Measurements from ENCODE around the gene CFAP61. TPM values are rescaled to one million over a fixed set of nuclear protein-coding genes. Genes with fewer than 3 reads are reported as not detected.

CFAP61 gene
- total and polyA plus RNA-seq, 2 experiments from 2014 or later, result 0.21 TPM; not detected in 1

DNA sequence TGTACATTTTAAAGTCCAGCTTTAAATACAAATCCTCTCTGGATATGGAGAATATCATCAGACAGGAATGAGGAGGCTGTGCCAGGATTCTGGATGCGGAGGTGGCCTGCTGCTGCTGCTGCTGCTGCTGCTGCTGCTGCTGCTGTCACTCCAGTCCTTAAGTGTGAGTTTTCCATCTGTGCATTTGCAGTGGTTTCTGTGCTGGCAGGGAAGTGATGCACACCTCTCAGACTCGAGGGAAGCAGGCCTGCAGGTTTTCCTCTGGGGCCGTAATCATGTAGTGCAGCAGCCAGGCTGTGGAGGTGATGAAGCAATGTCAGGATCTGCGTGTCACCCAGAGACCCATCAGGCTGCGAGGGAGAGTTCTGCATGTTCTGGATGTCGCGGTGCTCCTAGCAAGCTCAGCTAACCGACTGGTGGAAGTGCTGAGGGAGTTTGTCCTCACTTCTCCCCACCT lies 32.0 kb downstream of the CFAP61 start (continued):
- TF ChIP-seq, protein P1, sequence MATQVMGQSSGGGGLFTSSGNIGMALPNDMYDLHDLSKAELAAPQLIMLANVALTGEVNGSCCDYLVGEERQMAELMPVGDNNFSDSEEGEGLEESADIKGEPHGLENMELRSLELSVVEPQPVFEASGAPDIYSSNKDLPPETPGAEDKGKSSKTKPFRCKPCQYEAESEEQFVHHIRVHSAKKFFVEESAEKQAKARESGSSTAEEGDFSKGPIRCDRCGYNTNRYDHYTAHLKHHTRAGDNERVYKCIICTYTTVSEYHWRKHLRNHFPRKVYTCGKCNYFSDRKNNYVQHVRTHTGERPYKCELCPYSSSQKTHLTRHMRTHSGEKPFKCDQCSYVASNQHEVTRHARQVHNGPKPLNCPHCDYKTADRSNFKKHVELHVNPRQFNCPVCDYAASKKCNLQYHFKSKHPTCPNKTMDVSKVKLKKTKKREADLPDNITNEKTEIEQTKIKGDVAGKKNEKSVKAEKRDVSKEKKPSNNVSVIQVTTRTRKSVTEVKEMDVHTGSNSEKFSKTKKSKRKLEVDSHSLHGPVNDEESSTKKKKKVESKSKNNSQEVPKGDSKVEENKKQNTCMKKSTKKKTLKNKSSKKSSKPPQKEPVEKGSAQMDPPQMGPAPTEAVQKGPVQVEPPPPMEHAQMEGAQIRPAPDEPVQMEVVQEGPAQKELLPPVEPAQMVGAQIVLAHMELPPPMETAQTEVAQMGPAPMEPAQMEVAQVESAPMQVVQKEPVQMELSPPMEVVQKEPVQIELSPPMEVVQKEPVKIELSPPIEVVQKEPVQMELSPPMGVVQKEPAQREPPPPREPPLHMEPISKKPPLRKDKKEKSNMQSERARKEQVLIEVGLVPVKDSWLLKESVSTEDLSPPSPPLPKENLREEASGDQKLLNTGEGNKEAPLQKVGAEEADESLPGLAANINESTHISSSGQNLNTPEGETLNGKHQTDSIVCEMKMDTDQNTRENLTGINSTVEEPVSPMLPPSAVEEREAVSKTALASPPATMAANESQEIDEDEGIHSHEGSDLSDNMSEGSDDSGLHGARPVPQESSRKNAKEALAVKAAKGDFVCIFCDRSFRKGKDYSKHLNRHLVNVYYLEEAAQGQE (IDR thresholded peaks at IDR 0.05; ENCODE audit: unreplicated experiment), result no peak
- no peak for TF ChIP-seq POLR2AphosphoS5 (IDR thresholded peaks at IDR 0.05; ENCODE audit: low read depth)
- TF ChIP-seq, protein P2, sequence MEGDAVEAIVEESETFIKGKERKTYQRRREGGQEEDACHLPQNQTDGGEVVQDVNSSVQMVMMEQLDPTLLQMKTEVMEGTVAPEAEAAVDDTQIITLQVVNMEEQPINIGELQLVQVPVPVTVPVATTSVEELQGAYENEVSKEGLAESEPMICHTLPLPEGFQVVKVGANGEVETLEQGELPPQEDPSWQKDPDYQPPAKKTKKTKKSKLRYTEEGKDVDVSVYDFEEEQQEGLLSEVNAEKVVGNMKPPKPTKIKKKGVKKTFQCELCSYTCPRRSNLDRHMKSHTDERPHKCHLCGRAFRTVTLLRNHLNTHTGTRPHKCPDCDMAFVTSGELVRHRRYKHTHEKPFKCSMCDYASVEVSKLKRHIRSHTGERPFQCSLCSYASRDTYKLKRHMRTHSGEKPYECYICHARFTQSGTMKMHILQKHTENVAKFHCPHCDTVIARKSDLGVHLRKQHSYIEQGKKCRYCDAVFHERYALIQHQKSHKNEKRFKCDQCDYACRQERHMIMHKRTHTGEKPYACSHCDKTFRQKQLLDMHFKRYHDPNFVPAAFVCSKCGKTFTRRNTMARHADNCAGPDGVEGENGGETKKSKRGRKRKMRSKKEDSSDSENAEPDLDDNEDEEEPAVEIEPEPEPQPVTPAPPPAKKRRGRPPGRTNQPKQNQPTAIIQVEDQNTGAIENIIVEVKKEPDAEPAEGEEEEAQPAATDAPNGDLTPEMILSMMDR (conservative IDR thresholded peaks at IDR 0.05; ENCODE audit: low read depth in 2 of 2), result no peak

DNA sequence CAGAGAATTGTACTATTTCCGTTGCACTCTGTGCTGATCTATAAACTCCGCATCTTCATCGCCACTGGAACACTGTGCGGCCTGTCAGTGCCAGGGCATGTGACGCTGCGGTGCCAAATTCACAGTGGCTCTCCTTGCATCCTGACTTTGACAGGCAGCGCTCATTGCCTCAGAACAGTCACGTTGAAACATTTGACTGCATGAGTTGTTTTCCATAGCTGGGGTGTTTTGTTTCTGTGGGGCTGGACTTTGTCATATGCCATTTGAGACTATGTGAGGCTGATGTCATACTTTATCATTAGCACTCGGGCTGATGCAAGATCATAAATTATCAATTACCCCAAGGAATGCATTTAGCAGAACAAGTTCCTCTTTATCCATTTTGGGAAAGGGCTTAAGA lies 32.7 kb downstream of the CFAP61 start:
- H3K9me2 ChIP-seq (ENCODE audit: insufficient read depth), result no peaks in the 10 kb centered on the region
- no peaks in the 10 kb centered on the region for H3K79me2 ChIP-seq (replicated peaks; ENCODE audit: insufficient read depth)
- no peaks in the 10 kb centered on the region for H3K36me3 ChIP-seq (ENCODE audit: insufficient read depth)
- ATAC-seq (no peak), DNase-seq (ENCODE audit: low spot score) (no peak)
- no peak overlapping the region for H3K27ac ChIP-seq (ENCODE audit: low read depth)
- H3K36me3 Mint-ChIP-seq (ENCODE audit: low read depth), result no peaks in the 10 kb centered on the region
- no peak overlapping the region for H3K27ac Mint-ChIP-seq
- no peaks in the 10 kb centered on the region for H3K9me3 Mint-ChIP-seq
- no peak overlapping the region for H3K4me3 Mint-ChIP-seq
- H3K27me3 Mint-ChIP-seq (ENCODE audit: insufficient read depth, low read depth, poor library complexity), result no peaks in the 10 kb centered on the region
- H3F3A ChIP-seq (replicated peaks; ENCODE audit: low read depth), result no peaks in the 10 kb centered on the region
- H2AFZ ChIP-seq, result no peak overlapping the region
- H3K4me1 ChIP-seq (ENCODE audit: insufficient read depth), result no peaks in the 10 kb centered on the region
- no peaks in the 10 kb centered on the region for H3K4me1 Mint-ChIP-seq
- H3K4me3 ChIP-seq, result no peak overlapping the region
- H3K27me3 ChIP-seq (ENCODE audit: insufficient read depth), result no peaks in the 10 kb centered on the region
- no peak overlapping the region for H3K4me2 ChIP-seq
- H4K20me1 ChIP-seq (replicated peaks; ENCODE audit: insufficient read depth), result no peaks in the 10 kb centered on the region
- TF ChIP-seq ZNF114 (CRISPR knock-in tag; IDR thresholded peaks at IDR 0.05), result no peak
- TF ChIP-seq, protein P3, sequence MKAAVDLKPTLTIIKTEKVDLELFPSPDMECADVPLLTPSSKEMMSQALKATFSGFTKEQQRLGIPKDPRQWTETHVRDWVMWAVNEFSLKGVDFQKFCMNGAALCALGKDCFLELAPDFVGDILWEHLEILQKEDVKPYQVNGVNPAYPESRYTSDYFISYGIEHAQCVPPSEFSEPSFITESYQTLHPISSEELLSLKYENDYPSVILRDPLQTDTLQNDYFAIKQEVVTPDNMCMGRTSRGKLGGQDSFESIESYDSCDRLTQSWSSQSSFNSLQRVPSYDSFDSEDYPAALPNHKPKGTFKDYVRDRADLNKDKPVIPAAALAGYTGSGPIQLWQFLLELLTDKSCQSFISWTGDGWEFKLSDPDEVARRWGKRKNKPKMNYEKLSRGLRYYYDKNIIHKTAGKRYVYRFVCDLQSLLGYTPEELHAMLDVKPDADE (IDR thresholded peaks at IDR 0.05), result no peak
- TF ChIP-seq NANOG (IDR thresholded peaks at IDR 0.05; ENCODE audit: borderline replicate concordance), result no peak
- TF ChIP-seq EZH2 (IDR thresholded peaks at IDR 0.05; ENCODE audit: low read depth, unreplicated experiment), result no peak
- TF ChIP-seq STAT1 (IDR thresholded peaks at IDR 0.05; ENCODE audit: unreplicated experiment), result no peak
- TF ChIP-seq, protein P1 (IDR thresholded peaks at IDR 0.05; ENCODE audit: unreplicated experiment), result no peak
- no peak for TF ChIP-seq EZH2phosphoT487 (IDR thresholded peaks at IDR 0.05; ENCODE audit: unreplicated experiment)
- no peak for TF ChIP-seq POLR2AphosphoS5 (IDR thresholded peaks at IDR 0.05; ENCODE audit: low read depth)
- TF ChIP-seq JUNB (IDR thresholded peaks at IDR 0.05; ENCODE audit: unreplicated experiment), result no peak
- no peak for TF ChIP-seq ZNF331 (CRISPR knock-in tag; IDR thresholded peaks at IDR 0.05; ENCODE audit: low read depth)
- TF ChIP-seq CREB1 (CRISPR knock-in tag; IDR thresholded peaks at IDR 0.05; ENCODE audit: low read depth), result no peak
- TF ChIP-seq, protein P2 (conservative IDR thresholded peaks at IDR 0.05; ENCODE audit: low read depth in 2 of 2), result no peak

Measured in GM23338 (cell line).